Measurements from ENCODE around the gene PRSS21. TPM values are rescaled to one million over a fixed set of nuclear protein-coding genes. Genes with fewer than 3 reads are reported as not detected.

The PRSS21 gene
- total RNA-seq, 1 experiment from 2014 or later, result not detected

DNA sequence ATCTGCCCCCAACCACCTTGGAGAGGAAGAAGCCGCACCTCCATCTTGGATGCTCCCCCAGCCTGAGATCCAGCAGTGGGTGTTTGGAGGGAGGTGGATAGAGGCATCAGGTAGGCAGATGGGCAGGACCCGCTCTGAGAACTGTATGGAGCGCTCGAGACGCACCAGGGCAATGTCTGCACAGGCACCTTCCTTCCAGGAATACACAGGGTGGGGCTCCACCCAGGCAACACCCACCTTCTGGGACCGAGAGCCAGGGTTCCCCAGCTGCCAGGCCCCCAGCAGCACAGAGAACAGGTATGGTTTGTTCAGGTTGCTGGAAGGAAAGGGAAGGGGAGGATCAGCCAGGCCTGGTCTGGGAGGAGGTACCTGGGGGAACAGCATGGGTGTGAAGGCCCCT lies 38.5 kb downstream of the PRSS21 start:
- no peak for DNase-seq (ENCODE audit: low spot score)
- in situ Hi-C loops (cut with HindIII; ENCODE audit: low sequenced_read_pairs), result no loop called here

DNA sequence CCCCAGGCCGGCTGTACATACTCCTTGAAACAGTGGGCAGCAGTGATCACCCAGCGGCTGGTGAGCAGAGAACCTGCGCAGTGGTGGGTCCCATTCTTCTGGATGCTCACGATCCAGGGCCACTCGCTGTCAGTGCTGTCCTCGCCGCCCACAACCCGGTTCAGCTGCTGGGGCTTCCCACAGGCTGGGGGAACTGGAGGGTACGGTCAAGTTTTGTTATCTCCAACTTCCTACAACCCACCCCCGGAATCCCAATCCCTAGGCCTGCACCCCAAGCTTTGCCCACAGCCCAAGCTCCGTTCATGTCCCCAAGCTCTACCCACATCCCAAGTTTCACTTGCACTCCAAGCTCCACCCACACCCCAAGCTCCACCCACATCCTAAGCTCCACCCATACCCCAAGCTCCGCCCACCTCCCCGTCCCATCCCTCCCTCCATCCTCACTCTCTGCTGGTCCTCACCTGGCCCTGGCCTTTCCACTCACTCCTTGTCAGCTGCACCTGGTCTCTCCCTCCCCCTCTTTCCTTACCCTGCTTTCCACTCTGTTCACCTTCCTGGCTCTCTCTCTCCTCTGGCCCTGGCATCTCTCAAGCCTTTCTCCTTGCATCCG lies 39.1 kb downstream of the PRSS21 start:
- in situ Hi-C loops (cut with HindIII; ENCODE audit: low sequenced_read_pairs), result no loop called here
- DNase-seq (ENCODE audit: low spot score), result no peak

- in situ Hi-C loops (cut with HindIII; ENCODE audit: low sequenced_read_pairs), result no loop called here
- DNase-seq (ENCODE audit: low spot score), result no peak
Measured at GRCh38 chr16:2856686-2857450, 39.8 kb downstream of the PRSS21 start.

DNA sequence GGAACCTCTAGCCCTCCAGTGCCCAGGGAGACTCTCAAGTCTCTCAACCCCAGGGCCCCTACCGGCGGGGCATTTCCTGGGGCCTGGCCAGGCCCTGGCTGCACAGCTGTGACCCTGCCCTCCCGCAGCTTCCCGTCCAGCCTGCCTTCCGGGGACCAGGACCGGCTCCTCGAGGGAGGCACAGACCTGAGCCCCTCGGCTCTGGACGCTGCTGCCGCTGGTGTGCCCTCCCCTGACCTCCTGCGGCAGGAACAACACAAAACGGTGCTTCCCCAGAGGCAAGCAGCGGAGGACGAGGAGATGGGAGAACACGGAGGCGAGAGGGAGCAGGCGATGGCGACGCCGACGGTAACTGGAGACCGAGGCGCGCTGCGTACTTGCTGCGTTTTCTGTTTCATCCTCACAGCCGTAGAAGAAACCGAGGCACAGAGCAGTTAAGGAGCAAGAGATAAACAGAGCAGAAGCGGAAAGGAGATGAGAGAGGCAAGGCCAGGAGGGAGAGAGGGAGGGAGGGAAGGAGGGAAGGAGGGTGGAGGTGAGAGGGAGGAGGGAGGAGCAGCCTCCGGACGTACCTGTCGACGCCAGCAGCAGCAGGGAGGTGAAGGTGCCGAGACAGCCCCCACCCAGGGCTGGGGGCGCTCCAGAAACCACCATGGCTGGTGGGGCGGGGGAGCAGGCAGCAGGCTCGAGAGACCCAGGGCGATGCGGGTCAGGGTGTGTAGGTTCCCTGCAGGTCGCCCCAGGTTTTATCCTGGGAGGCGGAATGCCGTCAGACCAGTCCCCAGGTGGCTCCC lies 40.6 kb downstream of the PRSS21 start, which contains the start of gene PRSS22:
TSS of gene PRSS22 (minus strand) at position 720 of the 794 bp plus-strand sequence. CDS start at position 654, 66 bp downstream.
- in situ Hi-C loops (cut with HindIII; ENCODE audit: low sequenced_read_pairs), result no loop called here
- DNase-seq (ENCODE audit: low spot score), result no peak

DNA sequence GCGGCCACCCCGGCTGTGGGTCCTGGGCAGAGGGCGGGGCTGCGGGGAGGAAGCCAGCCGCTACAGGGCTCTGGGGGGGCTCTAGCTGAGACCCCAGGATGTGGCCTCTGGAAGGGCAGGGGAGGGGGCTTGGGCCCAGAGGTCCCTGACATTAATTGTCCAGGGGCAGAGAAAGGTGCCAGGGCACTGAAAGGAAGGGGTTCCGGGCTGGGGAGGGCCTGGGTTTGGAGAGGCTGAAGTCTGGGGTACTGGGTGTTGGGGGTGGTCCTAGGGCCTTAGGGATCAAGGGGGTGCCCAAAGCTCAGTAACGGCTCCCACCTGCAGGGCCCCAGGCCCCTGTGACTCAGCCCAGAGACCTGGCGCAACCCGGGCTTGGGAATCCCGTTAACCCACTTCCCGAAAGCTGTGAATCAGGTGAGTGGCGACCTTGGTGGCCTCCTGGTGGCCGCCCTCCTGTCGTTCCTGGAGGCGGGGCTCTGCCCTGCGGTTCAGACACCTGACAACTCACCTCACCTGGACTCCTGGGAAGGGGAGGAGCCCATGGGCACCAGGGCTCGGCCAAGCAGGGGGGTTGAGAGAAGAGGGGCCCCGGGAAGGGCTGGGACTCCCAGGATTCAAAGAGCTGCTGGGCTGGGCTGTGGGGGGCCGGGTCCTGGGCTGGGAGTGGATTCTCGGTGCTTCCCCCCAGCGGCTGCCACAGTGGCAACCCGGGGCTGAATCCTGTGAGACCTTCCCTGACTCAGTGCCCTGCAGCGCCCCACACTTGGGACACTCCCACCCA lies 41.4 kb downstream of the PRSS21 start:
- in situ Hi-C loops (cut with HindIII; ENCODE audit: low sequenced_read_pairs), result no loop called here
- DNase-seq (ENCODE audit: low spot score), result no peak

GRCh38 chr16:2859686-2860265 lies 42.7 kb downstream of the PRSS21 start:
- in situ Hi-C loops (cut with HindIII; ENCODE audit: low sequenced_read_pairs), result no loop called here

DNA sequence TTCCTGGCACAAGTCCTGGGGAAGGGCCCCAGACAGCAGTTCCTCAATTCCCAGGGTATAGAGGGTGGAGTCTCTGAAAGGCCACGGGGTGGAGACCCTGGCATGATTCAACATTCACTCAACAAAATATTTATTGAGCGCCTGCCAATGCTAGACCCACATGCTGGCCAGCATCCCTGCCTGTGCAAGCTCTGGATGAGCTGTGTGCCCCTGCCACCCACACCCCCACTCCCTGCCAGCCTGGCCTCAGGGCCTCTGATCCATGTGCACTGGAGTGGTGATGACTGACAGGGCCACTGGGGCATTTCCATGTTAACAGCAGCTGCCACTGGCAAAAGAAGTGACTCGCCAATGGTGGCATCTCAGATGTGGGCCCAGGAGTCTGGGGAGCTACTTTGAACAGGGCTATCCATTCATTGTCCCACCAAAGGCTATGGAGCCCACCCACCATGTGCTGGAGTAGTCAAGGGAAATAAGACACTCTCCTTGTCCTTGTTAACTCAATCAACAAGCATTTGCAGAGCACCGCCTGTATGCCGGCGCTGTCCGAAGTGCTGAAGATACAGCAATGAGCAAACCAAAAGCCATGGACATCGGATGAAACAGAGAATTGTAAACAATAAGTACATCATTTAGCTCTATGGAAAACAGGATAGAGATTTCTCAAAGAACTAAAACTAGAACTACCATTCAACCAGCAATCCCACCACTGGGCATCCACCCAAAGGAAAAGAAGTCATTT lies 44.0 kb downstream of the PRSS21 start:
- DNase-seq (ENCODE audit: low spot score), result no peak

More at GRCh38 chr16:2859686-2860265, 42.7 kb downstream of the PRSS21 start:
- DNase-seq (ENCODE audit: low spot score), result no peak

GRCh38 chr16:2865651-2866050 lies 48.6 kb downstream of the PRSS21 start:
- in situ Hi-C loops (cut with HindIII; ENCODE audit: low sequenced_read_pairs), result no loop called here
- no peak for DNase-seq (ENCODE audit: low spot score)

More for the DNA sequence above, 44.0 kb downstream of the PRSS21 start:
- in situ Hi-C loops (cut with HindIII; ENCODE audit: low sequenced_read_pairs), result no loop called here

DNA sequence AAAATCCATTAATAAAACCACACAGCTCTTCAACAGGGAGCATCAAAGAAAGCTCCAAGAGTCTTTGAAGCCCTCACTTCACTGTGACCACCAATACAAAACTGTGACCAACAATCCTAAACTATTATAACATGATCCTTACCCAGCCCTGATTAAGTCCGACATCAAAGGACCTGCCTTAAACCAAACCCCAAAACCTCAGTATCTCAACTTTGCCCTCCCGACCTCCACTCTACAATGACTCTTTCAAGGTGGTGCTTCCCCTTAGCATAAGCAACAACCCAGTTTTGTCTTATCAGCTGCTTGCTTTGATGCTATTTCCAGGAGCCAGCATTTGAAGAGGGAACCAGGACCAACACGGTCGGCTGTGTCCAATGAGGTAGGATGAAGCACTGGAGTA lies 49.4 kb downstream of the PRSS21 start:
- in situ Hi-C loops (cut with HindIII; ENCODE audit: low sequenced_read_pairs), result no loop called here
- DNase-seq (ENCODE audit: low spot score), result no peak

DNA sequence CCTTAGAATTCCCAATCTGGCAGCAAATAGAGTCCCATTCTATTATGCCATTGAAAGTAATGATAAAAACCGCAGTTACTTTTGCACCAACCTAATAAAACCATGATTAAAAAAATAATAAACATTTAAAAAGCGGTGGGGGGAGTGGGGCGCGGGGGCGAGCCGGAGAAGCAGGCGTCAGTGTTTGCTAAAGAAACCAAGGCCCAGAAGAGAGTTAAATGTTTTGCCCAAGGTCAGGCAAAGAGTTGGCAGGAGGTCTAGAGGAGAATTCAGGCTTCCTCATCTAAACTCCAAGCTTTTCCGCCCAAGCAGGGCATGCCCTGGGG lies 50.6 kb downstream of the PRSS21 start:
- in situ Hi-C loops (cut with HindIII; ENCODE audit: low sequenced_read_pairs), result no loop called here
- DNase-seq (ENCODE audit: low spot score), result no peak

- DNase-seq (ENCODE audit: low spot score), result peak; percentile 91
- in situ Hi-C loops (cut with HindIII; ENCODE audit: low sequenced_read_pairs), result no loop called here
Measured at GRCh38 chr16:2867987-2868789, 51.2 kb downstream of the PRSS21 start.

Other genes with a start within 250 kb of the PRSS21 start
- 88.2 and 89.7 TPM in 2 replicates for gene KCTD5, start 134.7 kb upstream of the PRSS21 start, total RNA-seq (2014; rRNA removed; shearing (Covaris generic))
- gene PRSS27, start 97.0 kb upstream of the PRSS21 start, total RNA-seq (2014; rRNA removed; shearing (Covaris generic)), result 1.2 and 1.4 TPM in 2 replicates
- gene SRRM2, start 64.6 kb upstream of the PRSS21 start, total RNA-seq (2014; rRNA removed; shearing (Covaris generic)), result 23.0 and 44.7 TPM in 2 replicates
- 178 and 250 TPM in 2 replicates for gene ELOB, start 40.0 kb upstream of the PRSS21 start, total RNA-seq (2014; rRNA removed; shearing (Covaris generic))
- gene PRSS33, start 29.7 kb upstream of the PRSS21 start, total RNA-seq (2014; rRNA removed; shearing (Covaris generic)), result 0.07 and 10.6 TPM in 2 replicates
- gene PRSS41, start 18.8 kb upstream of the PRSS21 start, total RNA-seq (2014; rRNA removed; shearing (Covaris generic)), result not detected in 2 replicates
- gene ZG16B, start 13.1 kb downstream of the PRSS21 start, total RNA-seq (2014; rRNA removed; shearing (Covaris generic)), result not detected in 2 replicates
- not detected in 2 replicates for gene PRSS22, start 40.9 kb downstream of the PRSS21 start, total RNA-seq (2014; rRNA removed; shearing (Covaris generic))
- gene FLYWCH2, start 66.0 kb downstream of the PRSS21 start, total RNA-seq (2014; rRNA removed; shearing (Covaris generic)), result 91.6 and 137 TPM in 2 replicates
- gene FLYWCH1, start 94.7 kb downstream of the PRSS21 start, total RNA-seq (2014; rRNA removed; shearing (Covaris generic)), result 51.8 and 52.7 TPM in 2 replicates
- 64.8 and 80.7 TPM in 2 replicates for gene KREMEN2, start 147.0 kb downstream of the PRSS21 start, total RNA-seq (2014; rRNA removed; shearing (Covaris generic))
- 29.0 and 43.4 TPM in 2 replicates for gene PAQR4, start 152.1 kb downstream of the PRSS21 start, total RNA-seq (2014; rRNA removed; shearing (Covaris generic))
- 9.3 and 19.0 TPM in 2 replicates for gene PKMYT1, start 163.2 kb downstream of the PRSS21 start, total RNA-seq (2014; rRNA removed; shearing (Covaris generic))
- gene CLDN9, start 195.7 kb downstream of the PRSS21 start, total RNA-seq (2014; rRNA removed; shearing (Covaris generic)), result not detected in 2 replicates
- gene CLDN6, start 200.9 kb downstream of the PRSS21 start, total RNA-seq (2014; rRNA removed; shearing (Covaris generic)), result 1.7 and 2.7 TPM in 2 replicates
- 128 and 129 TPM in 2 replicates for gene TNFRSF12A, start 203.1 kb downstream of the PRSS21 start, total RNA-seq (2014; rRNA removed; shearing (Covaris generic))
- gene HCFC1R1, start 206.7 kb downstream of the PRSS21 start, total RNA-seq (2014; rRNA removed; shearing (Covaris generic)), result 55.9 and 59.3 TPM in 2 replicates
- gene THOC6, start 206.8 kb downstream of the PRSS21 start, total RNA-seq (2014; rRNA removed; shearing (Covaris generic)), result 106 and 120 TPM in 2 replicates
- 1.1 and 1.2 TPM in 2 replicates for gene BICDL2, start 219.7 kb downstream of the PRSS21 start, total RNA-seq (2014; rRNA removed; shearing (Covaris generic))
- gene MMP25, start 229.3 kb downstream of the PRSS21 start, total RNA-seq (2014; rRNA removed; shearing (Covaris generic)), result 0.95 and 2.9 TPM in 2 replicates
- gene IL32, start 248.4 kb downstream of the PRSS21 start, total RNA-seq (2014; rRNA removed; shearing (Covaris generic)), result 17.4 and 22.8 TPM in 2 replicates